Right lobe of liver (tissue), 6 donors: Measurements from ENCODE around the gene KLF2. TPM values are rescaled to one million over a fixed set of nuclear protein-coding genes. Genes with fewer than 3 reads are reported as not detected.

Experiments
- ATAC-seq, 4 donors: fragments of 200-7000 bp; cut with Tn5 transposase; one replicate each; pipeline ENCODE4 v1.9.1; 2020; ENCODE audit warnings: mild to moderate bottlenecking in 4 of 4, moderate library complexity in 4 of 4
- DNase-seq, 3 donors: peaks; one replicate each; pipeline ENCODE4 v3.0.0-alpha.2; 2020
- H3K27ac ChIP-seq, 3 donors: fragments of 200-600 bp; one replicate each; pipeline ENCODE4 v1.8.0; 2022
- H3K27me3 ChIP-seq, 2 donors: fragments of 200-600 bp; one replicate each; pipeline ENCODE4 v1.8.0; 2022
- H3K36me3 ChIP-seq, 4 donors: fragments of 200-600 bp; sonication (generic) in 1 of 4; one replicate each; pipeline versions ENCODE4 v1.5.1 to v1.8.0; 2017 to 2022; ENCODE audit warnings: control low read depth in 1 of 4
- H3K4me1 ChIP-seq, 4 donors: fragments of 200-600 bp; sonication (generic) in 1 of 4; one replicate each; pipeline versions ENCODE4 v1.5.1 to v1.8.0; 2017 to 2022; ENCODE audit warnings: control low read depth in 1 of 4
- H3K4me3 ChIP-seq, 3 donors: fragments of 200-600 bp; one replicate each; pipeline ENCODE4 v1.8.0; 2022
- H3K9me3 ChIP-seq, 4 donors: fragments of 200-600 bp; sonication (generic) in 1 of 4; one replicate each; pipeline versions ENCODE4 v1.5.1 to v1.8.0; 2017 to 2022; ENCODE audit warnings: control low read depth in 1 of 4
- POLR2A ChIP-seq: fragments of 450-650 bp; IDR thresholded peaks from one replicate; pipeline ENCODE4 v1.6.1; 2017; ENCODE audit warnings: antibody characterized with exemption, mild to moderate bottlenecking
- WGBS: methylation state at CpG from one replicate; pipeline ENCODE4 v1.1.6; 2018; ENCODE audit warnings: low coverage, low lambda C conversion rate; ENCODE audit not compliant: insufficient coverage; ENCODE audit errors: missing lambda C conversion rate; 5-methylcytosine and 5-hydroxymethylcytosine counted together
- intact Hi-C, 2 donors: fragments of 100-400 bp; cut with DNase I; formaldehyde crosslinking; loops; one replicate each; pipeline versions ENCODE4 v1.11.2 to v1.14.1; 2022
- total RNA-seq, 6 experiments: library from RNA; depleted of rRNA in 2 of 6; stranded (reverse); fragments of >200 nt in 2 of 6; fragmentation: NEBNext Ultra II Directional in 3 of 6; extraction: Animal tissue kit (Norgen Biotek cat#: 25700) in 3 of 6; gene quantifications; one replicate each; pipeline versions ENCODE4 v1.1.0 to v1.2.4, GENCODE V29; 2016 to 2023
- TF ChIP-seq, protein P1 (sequence below), 4 donors: fragments of 200-600 bp in 3 of 4; fragments of 450-650 bp in 1 of 4; IDR thresholded peaks; one replicate each; pipeline versions ENCODE4 v1.5.1 to v1.8.0; 2016 to 2022; ENCODE audit warnings: antibody characterized with exemption in 4 of 4, mild to moderate bottlenecking in 2 of 4
- donor health status: DM: no; HTN: yes; CAD: no.
- donor health status: DM: no; HTN: no; CAD: no.
- donor health status: DM: no; HTN: no; CAD: no.
- donor health status: DM: no; HTN: yes; CAD: no.
- donor health status: DM: no; HTN: yes; CAD: no.

KLF2 gene
- total RNA-seq, 6 experiments from 2014 or later, result 3.7 to 10.1 (median 4.8) TPM

- H3K27me3 ChIP-seq, result no peaks in the 10 kb centered on the region
- 69% methylated on average over 7 of the region's 9 CpGs for WGBS
- no peak for TF ChIP-seq POLR2A
- TF ChIP-seq, protein P1, sequence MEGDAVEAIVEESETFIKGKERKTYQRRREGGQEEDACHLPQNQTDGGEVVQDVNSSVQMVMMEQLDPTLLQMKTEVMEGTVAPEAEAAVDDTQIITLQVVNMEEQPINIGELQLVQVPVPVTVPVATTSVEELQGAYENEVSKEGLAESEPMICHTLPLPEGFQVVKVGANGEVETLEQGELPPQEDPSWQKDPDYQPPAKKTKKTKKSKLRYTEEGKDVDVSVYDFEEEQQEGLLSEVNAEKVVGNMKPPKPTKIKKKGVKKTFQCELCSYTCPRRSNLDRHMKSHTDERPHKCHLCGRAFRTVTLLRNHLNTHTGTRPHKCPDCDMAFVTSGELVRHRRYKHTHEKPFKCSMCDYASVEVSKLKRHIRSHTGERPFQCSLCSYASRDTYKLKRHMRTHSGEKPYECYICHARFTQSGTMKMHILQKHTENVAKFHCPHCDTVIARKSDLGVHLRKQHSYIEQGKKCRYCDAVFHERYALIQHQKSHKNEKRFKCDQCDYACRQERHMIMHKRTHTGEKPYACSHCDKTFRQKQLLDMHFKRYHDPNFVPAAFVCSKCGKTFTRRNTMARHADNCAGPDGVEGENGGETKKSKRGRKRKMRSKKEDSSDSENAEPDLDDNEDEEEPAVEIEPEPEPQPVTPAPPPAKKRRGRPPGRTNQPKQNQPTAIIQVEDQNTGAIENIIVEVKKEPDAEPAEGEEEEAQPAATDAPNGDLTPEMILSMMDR (IDR thresholded peaks at IDR 0.05), result no peak
- no peak for DNase-seq
- ATAC-seq, result no peak
- H3K36me3 ChIP-seq, result no peaks in the 10 kb centered on the region
- H3K27ac ChIP-seq, result peak overlapping the region in 1 of 3 donors; percentile 34
- peaks cover 0 to 20% (median 7%) of the 10 kb centered on the region in 4 donors for H3K4me1 ChIP-seq
- H3K9me3 ChIP-seq, result no peaks in the 10 kb centered on the region
- no peak overlapping the region for H3K4me3 ChIP-seq
- intact Hi-C loops, result no loop called here
Measured at GRCh38 chr19:16366056-16366432, 41.4 kb downstream of the KLF2 start.

DNA sequence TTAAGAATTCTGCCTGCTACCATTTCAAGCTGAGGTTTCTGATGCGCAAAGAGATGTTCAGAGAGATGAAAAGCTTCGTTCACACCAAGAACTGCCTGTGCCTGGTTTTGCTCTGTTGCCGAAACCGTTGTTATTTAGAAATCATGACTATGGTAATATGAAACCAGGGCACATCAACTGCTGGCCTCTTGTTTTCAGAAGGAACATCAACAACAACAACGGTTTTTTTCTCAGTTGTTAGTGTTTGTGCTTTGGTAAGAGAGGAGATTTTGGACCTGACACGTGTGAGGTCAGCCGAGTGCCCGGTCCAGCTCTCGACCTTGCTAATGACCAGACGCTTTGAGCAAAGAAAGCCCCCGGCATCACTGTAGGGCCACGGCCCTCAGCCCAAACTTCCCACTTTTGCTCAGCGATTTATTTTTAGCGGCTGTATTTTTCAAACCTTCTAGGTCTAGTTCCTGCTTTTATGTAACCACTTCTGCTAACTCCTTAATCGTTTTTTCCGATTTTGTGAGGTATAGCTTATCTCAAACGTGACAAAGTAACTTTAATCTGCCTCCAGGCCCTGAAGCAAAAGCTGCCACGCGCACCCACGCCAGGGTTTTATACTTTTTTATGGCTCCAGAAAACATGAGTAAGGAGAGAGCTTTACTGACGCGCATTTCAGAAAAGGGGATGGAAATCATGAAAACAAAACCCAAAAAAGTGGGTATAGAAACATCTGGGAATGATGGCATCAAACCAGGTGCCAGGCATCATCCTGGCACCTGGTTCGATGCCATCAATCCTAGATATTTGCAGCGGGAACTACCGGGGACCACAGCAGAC is 42.0 kb downstream of the KLF2 start:
- DNase-seq (no peak), ATAC-seq (peak in 2 of 4 donors; percentile 8 to 12)
- Histone ChIP-seq H3K27ac (peak overlapping the region in 2 of 3 donors; percentile 27 to 34), H3K4me3 (no peak overlapping the region), H3K4me1 (peaks cover 0 to 20% (median 9%) of the 10 kb centered on the region in 4 donors), H3K9me3 (no peaks in the 10 kb centered on the region), H3K27me3 (no peaks in the 10 kb centered on the region), H3K36me3 (no peaks in the 10 kb centered on the region)
- WGBS, result 58% methylated on average over 25 of the region's 25 CpGs
- intact Hi-C loops, result no loop called here
- TF ChIP-seq, protein P1 (IDR thresholded peaks at IDR 0.05), result no peak

- no peak for TF ChIP-seq POLR2A
- TF ChIP-seq, protein P1 (IDR thresholded peaks at IDR 0.05), result no peak
- Histone ChIP-seq H3K36me3 (no peaks in the 10 kb centered on the region), H3K4me1 (peaks cover 0 to 25% (median 8%) of the 10 kb centered on the region in 4 donors), H3K4me3 (no peak overlapping the region), H3K9me3 (no peaks in the 10 kb centered on the region), H3K27me3 (no peaks in the 10 kb centered on the region), H3K27ac (peak overlapping the region in 2 of 3 donors; percentile 27 to 34)
- intact Hi-C loops, result no loop called here
- no peak for ATAC-seq
- DNase-seq, result no peak
- 59% methylated on average over 10 of the region's 10 CpGs for WGBS
Measured at GRCh38 chr19:16367261-16367683, 42.6 kb downstream of the KLF2 start.

- H3K4me3 ChIP-seq, result no peak overlapping the region
- H3K9me3 ChIP-seq, result no peaks in the 10 kb centered on the region
- DNase-seq (peak in 1 of 3 donors; percentile 45), ATAC-seq (no peak)
- no peaks in the 10 kb centered on the region for H3K36me3 ChIP-seq
- peak overlapping the region in 1 of 3 donors; percentile 40 for H3K27ac ChIP-seq
- H3K4me1 ChIP-seq, result peaks cover 0 to 27% (median 8%) of the 10 kb centered on the region in 4 donors
- no peak for TF ChIP-seq POLR2A
- TF ChIP-seq, protein P1 (IDR thresholded peaks at IDR 0.05), result no peak
- WGBS, result 70% methylated on average over 18 of the region's 18 CpGs
- intact Hi-C loops, result no loop called here
- H3K27me3 ChIP-seq, result no peaks in the 10 kb centered on the region
Measured at GRCh38 chr19:16368385-16369305, 44.0 kb downstream of the KLF2 start.
